Caco-2 (cell line): ENCODE data around the gene TSPYL4. TPM values are rescaled to one million over a fixed set of nuclear protein-coding genes. Genes with fewer than 3 reads are reported as not detected.

Experiments
- BruUV-seq: library from RNA; stranded (reverse); fragments of 400-500 nt; replicated peaks from 2 replicates; lab custom pipeline; 2021; lab: Mats Ljungman, UMichigan
- CTCF ChIA-PET: fragments of 300-600 bp; sonication (Branson Sonifier 250); formaldehyde crosslinking; loops from one replicate; lab custom pipeline; 2022; ENCODE audit warnings: antibody characterized with exemption; lab: Charles Lee
- POLR2A ChIA-PET: fragments of 300-600 bp; sonication (Branson Sonifier 250); formaldehyde crosslinking; loops from one replicate; lab custom pipeline; 2022; ENCODE audit warnings: antibody characterized with exemption; lab: Charles Lee
- DNase-seq, 2 experiments: peaks; one replicate each; pipeline versions ENCODE4 v3.0.0 to v3.0.0-alpha.2; 2020 to 2022
- H3K27me3 ChIP-seq: replicated peaks from 2 replicates; pipeline ENCODE4 v1.6.0; 2011; ENCODE audit warnings: low read length; ENCODE audit not compliant: control insufficient read depth, insufficient read depth
- H3K36me3 ChIP-seq: 2 replicates; pipeline ENCODE4 v1.5.1; 2011; ENCODE audit warnings: low read length; ENCODE audit not compliant: control insufficient read depth, insufficient read depth
- H3K4me1 ChIP-seq: fragments of 250-450 bp; sonication (Bioruptor Pico); 2 replicates; pipeline ENCODE4 v1.5.1; 2020; ENCODE audit warnings: mild to moderate bottlenecking
- H3K4me3 ChIP-seq: 2 replicates; pipeline ENCODE4 v1.5.1; 2011; ENCODE audit warnings: low read depth, mild to moderate bottlenecking, control low read depth, low read length
- H3K9me3 ChIP-seq: fragments of 250-450 bp; sonication (Bioruptor Pico); 2 replicates; pipeline ENCODE4 v1.5.1; 2020; ENCODE audit warnings: mild to moderate bottlenecking, moderate library complexity
- H3K27ac Mint-ChIP-seq: one replicate; pipeline ENCODE4 v1.8.0; 2022; ENCODE audit warnings: mixed read lengths; ENCODE audit not compliant: unreplicated experiment
- H3K27me3 Mint-ChIP-seq: one replicate; pipeline ENCODE4 v1.8.0; 2022; ENCODE audit warnings: mixed read lengths; ENCODE audit not compliant: insufficient read depth, unreplicated experiment
- H3K36me3 Mint-ChIP-seq: one replicate; pipeline ENCODE4 v1.8.0; 2022; ENCODE audit warnings: mild to moderate bottlenecking, mixed read lengths; ENCODE audit not compliant: insufficient read depth, unreplicated experiment
- H3K4me1 Mint-ChIP-seq: one replicate; pipeline ENCODE4 v1.8.0; 2022; ENCODE audit warnings: low read depth, mixed read lengths; ENCODE audit not compliant: unreplicated experiment
- H3K4me3 Mint-ChIP-seq: one replicate; pipeline ENCODE4 v1.8.0; 2022; ENCODE audit warnings: mild to moderate bottlenecking, moderate library complexity, mixed read lengths; ENCODE audit not compliant: unreplicated experiment
- H3K9me3 Mint-ChIP-seq: one replicate; pipeline ENCODE4 v1.8.0; 2022; ENCODE audit warnings: mixed read lengths; ENCODE audit not compliant: unreplicated experiment
- intact Hi-C: fragments of 100-400 bp; cut with micrococcal nuclease; formaldehyde crosslinking; loops from one replicate; pipeline ENCODE4 v1.10.0; 2022; ENCODE audit not compliant: unreplicated experiment
- total RNA-seq: library from RNA; stranded (reverse); gene quantifications from 2 replicates; pipeline ENCODE4 v1.2.3, GENCODE V29; 2022
- TF ChIP-seq, protein P1 (sequence below), 2 experiments: fragments of 200-600 bp in 1 of 2; IDR thresholded peaks; 1 replicate in 1 of 2; 2 replicates in 1 of 2; pipeline versions ENCODE4 v1.5.1 to v1.8.0; 2011 to 2022; ENCODE audit warnings: antibody characterized with exemption in 1 of 2, control low read depth in 1 of 2, inconsistent platforms in 1 of 2, low read depth in 1 of 2, low read length in 1 of 2, mild to moderate bottlenecking in 1 of 2, moderate library complexity in 1 of 2; ENCODE audit not compliant: insufficient read depth in 1 of 2, severe bottlenecking in 1 of 2, unreplicated experiment in 1 of 2

TSPYL4 gene
- total RNA-seq, 1 experiment from 2014 or later, result 10.7 TPM

DNA sequence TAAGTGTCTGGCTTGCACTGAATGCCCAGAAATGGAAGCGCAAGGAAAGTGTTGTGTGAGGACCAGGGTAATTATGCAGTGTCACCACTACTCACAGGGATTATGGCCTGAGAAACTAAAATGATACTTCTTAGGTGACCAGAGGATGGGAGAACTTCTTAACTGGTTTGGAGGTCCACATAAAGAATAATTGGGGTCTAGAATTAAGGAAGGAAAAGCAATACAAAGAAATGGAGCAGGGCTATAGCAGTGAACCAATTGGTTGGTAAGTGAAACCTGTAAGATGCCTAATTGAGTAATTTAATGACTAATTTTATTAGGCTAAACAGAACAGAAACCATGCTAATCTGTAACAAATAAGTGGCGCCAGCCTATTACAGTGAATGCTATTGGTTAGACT, 5.3 kb downstream of the TSPYL4 start:
- TF ChIP-seq, protein P1, sequence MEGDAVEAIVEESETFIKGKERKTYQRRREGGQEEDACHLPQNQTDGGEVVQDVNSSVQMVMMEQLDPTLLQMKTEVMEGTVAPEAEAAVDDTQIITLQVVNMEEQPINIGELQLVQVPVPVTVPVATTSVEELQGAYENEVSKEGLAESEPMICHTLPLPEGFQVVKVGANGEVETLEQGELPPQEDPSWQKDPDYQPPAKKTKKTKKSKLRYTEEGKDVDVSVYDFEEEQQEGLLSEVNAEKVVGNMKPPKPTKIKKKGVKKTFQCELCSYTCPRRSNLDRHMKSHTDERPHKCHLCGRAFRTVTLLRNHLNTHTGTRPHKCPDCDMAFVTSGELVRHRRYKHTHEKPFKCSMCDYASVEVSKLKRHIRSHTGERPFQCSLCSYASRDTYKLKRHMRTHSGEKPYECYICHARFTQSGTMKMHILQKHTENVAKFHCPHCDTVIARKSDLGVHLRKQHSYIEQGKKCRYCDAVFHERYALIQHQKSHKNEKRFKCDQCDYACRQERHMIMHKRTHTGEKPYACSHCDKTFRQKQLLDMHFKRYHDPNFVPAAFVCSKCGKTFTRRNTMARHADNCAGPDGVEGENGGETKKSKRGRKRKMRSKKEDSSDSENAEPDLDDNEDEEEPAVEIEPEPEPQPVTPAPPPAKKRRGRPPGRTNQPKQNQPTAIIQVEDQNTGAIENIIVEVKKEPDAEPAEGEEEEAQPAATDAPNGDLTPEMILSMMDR (IDR thresholded peaks at IDR 0.05; ENCODE audit: insufficient read depth in 1 of 2, low read depth in 1 of 2, low read length in 1 of 2, severe bottlenecking in 1 of 2, unreplicated experiment in 1 of 2), result no peak
- no peak for DNase-seq
- H3K9me3 Mint-ChIP-seq, result no peaks in the 10 kb centered on the region
- H3K4me3 Mint-ChIP-seq, result no peak overlapping the region
- H3K9me3 ChIP-seq, result no peaks in the 10 kb centered on the region
- no peaks in the 10 kb centered on the region for H3K27me3 ChIP-seq
- no peak overlapping the region for H3K27ac Mint-ChIP-seq
- H3K27me3 Mint-ChIP-seq, result no peaks in the 10 kb centered on the region
- BruUV-seq, result no TSS peak
- ChIA-PET POLR2A (no interaction called here), CTCF (no interaction called here)
- intact Hi-C loops, result no loop called here
- no peaks in the 10 kb centered on the region; the same call in none of the 2 replicates for H3K36me3 ChIP-seq
- peaks cover 6% of the 10 kb centered on the region for H3K36me3 Mint-ChIP-seq
- H3K4me1 ChIP-seq, result peaks cover 7% of the 10 kb centered on the region; the same call in 1 of the 2 replicates
- H3K4me3 ChIP-seq, result no peak overlapping the region
- H3K4me1 Mint-ChIP-seq, result peaks cover 16% of the 10 kb centered on the region

DNA sequence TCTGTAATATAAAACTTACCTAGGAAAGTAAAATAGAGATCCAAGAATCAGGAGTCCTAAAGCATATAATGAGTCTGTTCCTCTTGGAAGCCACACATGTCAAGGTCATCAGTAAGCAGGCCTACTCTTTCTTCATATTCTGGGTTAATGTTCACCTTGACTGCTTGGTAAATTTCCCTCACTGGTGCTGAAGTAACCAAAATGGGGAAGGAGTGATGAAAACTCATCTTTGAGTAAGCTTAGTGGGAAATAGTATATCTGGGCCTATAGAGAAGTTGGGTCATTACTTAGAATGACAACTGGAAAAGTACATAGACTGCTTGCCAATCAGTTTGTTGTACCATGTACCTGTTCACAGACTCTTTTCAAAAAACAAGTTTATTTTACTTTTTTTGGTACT, 6.6 kb downstream of the TSPYL4 start:
- no peaks in the 10 kb centered on the region; the same call in none of the 2 replicates for H3K36me3 ChIP-seq
- TF ChIP-seq, protein P1 (IDR thresholded peaks at IDR 0.05; ENCODE audit: insufficient read depth in 1 of 2, low read depth in 1 of 2, low read length in 1 of 2, severe bottlenecking in 1 of 2, unreplicated experiment in 1 of 2), result no peak
- H3K4me1 ChIP-seq, result peaks cover 7% of the 10 kb centered on the region; the same call in 1 of the 2 replicates
- intact Hi-C loops, result no loop called here
- no peaks in the 10 kb centered on the region for H3K9me3 ChIP-seq
- H3K4me3 ChIP-seq, result no peak overlapping the region
- no peaks in the 10 kb centered on the region for H3K27me3 Mint-ChIP-seq
- DNase-seq, result no peak
- ChIA-PET CTCF (no interaction called here), POLR2A (no interaction called here)
- H3K36me3 Mint-ChIP-seq, result peaks cover 6% of the 10 kb centered on the region
- H3K27ac Mint-ChIP-seq, result no peak overlapping the region
- H3K4me3 Mint-ChIP-seq, result no peak overlapping the region
- peaks cover 15% of the 10 kb centered on the region for H3K4me1 Mint-ChIP-seq
- no peaks in the 10 kb centered on the region for H3K27me3 ChIP-seq
- BruUV-seq, result no TSS peak
- no peaks in the 10 kb centered on the region for H3K9me3 Mint-ChIP-seq

DNA sequence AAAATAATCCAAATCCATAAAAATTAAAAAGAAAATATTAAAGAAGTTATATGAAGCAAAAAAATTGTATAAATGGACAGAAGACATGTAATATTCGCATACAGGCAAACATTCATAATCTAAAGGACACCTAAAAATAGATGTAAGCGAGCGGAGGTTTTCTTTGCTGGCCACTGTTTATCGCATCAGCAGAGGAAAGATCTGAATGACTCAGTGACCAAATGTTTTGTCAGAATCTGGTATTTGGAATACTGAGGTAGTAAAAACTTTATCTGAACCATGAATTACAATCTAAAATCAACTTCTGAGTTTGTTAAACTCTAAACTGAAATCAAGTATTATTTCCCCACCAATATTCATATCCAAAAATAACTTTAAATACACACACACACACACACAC, 7.8 kb downstream of the TSPYL4 start:
- Mint-ChIP-seq H3K36me3 (peaks cover 6% of the 10 kb centered on the region), H3K27ac (no peak overlapping the region), H3K9me3 (no peaks in the 10 kb centered on the region), H3K27me3 (no peaks in the 10 kb centered on the region), H3K4me3 (no peak overlapping the region), H3K4me1 (peaks cover 3% of the 10 kb centered on the region)
- Histone ChIP-seq H3K36me3 (no peaks in the 10 kb centered on the region; the same call in 1 of the 2 replicates), H3K4me3 (no peak overlapping the region), H3K4me1 (peaks cover 7% of the 10 kb centered on the region; the same call in 1 of the 2 replicates), H3K27me3 (no peaks in the 10 kb centered on the region), H3K9me3 (no peaks in the 10 kb centered on the region)
- intact Hi-C loops, result no loop called here
- TF ChIP-seq, protein P1 (IDR thresholded peaks at IDR 0.05; ENCODE audit: insufficient read depth in 1 of 2, low read depth in 1 of 2, low read length in 1 of 2, severe bottlenecking in 1 of 2, unreplicated experiment in 1 of 2), result no peak
- ChIA-PET CTCF (no interaction called here), POLR2A (no interaction called here)
- BruUV-seq, result no TSS peak
- no peak for DNase-seq
